Mesendoderm (in vitro differentiated cells): Measurements from ENCODE around the gene KBTBD6.
A peak's percentile ranks its signal among the peaks of the same experiment; 100 is the strongest.
"Not testable (repeated sequence)": the region's sequence is repeated elsewhere in the genome, so short reads cannot be mapped to it uniquely, and the experiment has no call there.

Experiments used
- DNase-seq: peaks from one replicate; pipeline ENCODE4 v3.0.0; 2013
- H2AK5ac ChIP-seq: 2 replicates; pipeline ENCODE4 v1.6.1; 2013; ENCODE audit warnings: low read length, inconsistent platforms
- H2BK120ac ChIP-seq: 2 replicates; pipeline ENCODE4 v1.6.1; 2013; ENCODE audit warnings: low read depth, mild to moderate bottlenecking, low read length, moderate library complexity, mixed read lengths
- H2BK15ac ChIP-seq: replicated peaks from 2 replicates; pipeline ENCODE4 v1.6.1; 2013; ENCODE audit warnings: low read depth, mild to moderate bottlenecking, moderate library complexity
- H2BK5ac ChIP-seq: 2 replicates; pipeline ENCODE4 v1.6.1; 2013; ENCODE audit warnings: low read length, inconsistent platforms
- H3K18ac ChIP-seq: 2 replicates; pipeline ENCODE4 v1.6.1; 2013; ENCODE audit warnings: mild to moderate bottlenecking, low read length, mixed read lengths
- H3K23ac ChIP-seq: one replicate; pipeline ENCODE4 v1.6.1; 2013; ENCODE audit warnings: low read length
- H3K27ac ChIP-seq: 2 replicates; pipeline ENCODE4 v1.5.1; 2013; ENCODE audit warnings: low read depth, mild to moderate bottlenecking, inconsistent platforms, low read length, moderate library complexity
- H3K27me3 ChIP-seq: 2 replicates; pipeline ENCODE4 v1.6.1; 2013; ENCODE audit warnings: low read length, control low read depth, mild to moderate bottlenecking, inconsistent platforms; ENCODE audit not compliant: insufficient read depth, poor library complexity
- H3K36me3 ChIP-seq: 2 replicates; pipeline ENCODE4 v1.6.1; 2013; ENCODE audit warnings: low read length, inconsistent platforms; ENCODE audit not compliant: control insufficient read depth, insufficient read depth
- H3K4ac ChIP-seq: one replicate; pipeline ENCODE4 v1.6.1; 2013; ENCODE audit warnings: low read depth, mild to moderate bottlenecking, low read length, moderate library complexity
- H3K4me1 ChIP-seq: 2 replicates; pipeline ENCODE4 v1.6.1; 2013; ENCODE audit warnings: low read depth, low read length, inconsistent platforms; ENCODE audit not compliant: control insufficient read depth
- H3K4me2 ChIP-seq: 2 replicates; pipeline ENCODE4 v1.6.1; 2013; ENCODE audit warnings: low read length
- H3K4me3 ChIP-seq: 2 replicates; pipeline ENCODE4 v1.5.1; 2013; ENCODE audit warnings: mild to moderate bottlenecking, low read length
- H3K56ac ChIP-seq: one replicate; pipeline ENCODE4 v1.6.1; 2013; ENCODE audit warnings: low read length
- H3K79me1 ChIP-seq: 2 replicates; pipeline ENCODE4 v1.6.1; 2013; ENCODE audit warnings: low read length, inconsistent platforms
- H3K79me2 ChIP-seq: 2 replicates; pipeline ENCODE4 v1.6.1; 2013; ENCODE audit warnings: mild to moderate bottlenecking, low read length; ENCODE audit not compliant: control insufficient read depth, insufficient read depth
- H3K9ac ChIP-seq: 2 replicates; pipeline ENCODE4 v1.6.1; 2013; ENCODE audit warnings: low read length, inconsistent platforms
- H4K5ac ChIP-seq: one replicate; pipeline ENCODE4 v1.6.1; 2013; ENCODE audit warnings: low read length
- H4K8ac ChIP-seq: one replicate; pipeline ENCODE4 v1.6.1; 2013; ENCODE audit warnings: low read depth, mild to moderate bottlenecking, control low read depth, low read length, moderate library complexity
- WGBS: extraction: QIAGEN DNeasy Blood & Tissue Kit; methylation state at CpG from one replicate; pipeline ENCODE4 v1.1.7; 2013; ENCODE audit warnings: low lambda C conversion rate, missing lambda C conversion rate; ENCODE audit not compliant: insufficient coverage; ENCODE audit errors: extremely low coverage; 5-methylcytosine and 5-hydroxymethylcytosine counted together

KBTBD6 gene

GRCh38 chr13:41131660-41132511 is 716 bp downstream of the KBTBD6 start:
- peak overlapping the region; percentile 65 for H3K18ac ChIP-seq
- not testable (repeated sequence) for DNase-seq, H2BK5ac ChIP-seq, H3K23ac ChIP-seq, H4K8ac ChIP-seq, H2BK120ac ChIP-seq, H3K79me2 ChIP-seq, H3K27me3 ChIP-seq, H3K27ac ChIP-seq, H3K4me1 ChIP-seq, H3K36me3 ChIP-seq, H3K79me1 ChIP-seq, H2BK15ac ChIP-seq, H4K5ac ChIP-seq, H2AK5ac ChIP-seq
- peak overlapping the region; percentile 80 for H3K9ac ChIP-seq
- peak overlapping the region; percentile 90 for H3K56ac ChIP-seq
- peak overlapping the region; percentile 78 for H3K4ac ChIP-seq
- peak overlapping the region; percentile 62 for H3K4me3 ChIP-seq
- peak overlapping the region; percentile 71 for H3K4me2 ChIP-seq
- no CpG with 5 or more reads among the region's 48 CpGs for WGBS

DNA sequence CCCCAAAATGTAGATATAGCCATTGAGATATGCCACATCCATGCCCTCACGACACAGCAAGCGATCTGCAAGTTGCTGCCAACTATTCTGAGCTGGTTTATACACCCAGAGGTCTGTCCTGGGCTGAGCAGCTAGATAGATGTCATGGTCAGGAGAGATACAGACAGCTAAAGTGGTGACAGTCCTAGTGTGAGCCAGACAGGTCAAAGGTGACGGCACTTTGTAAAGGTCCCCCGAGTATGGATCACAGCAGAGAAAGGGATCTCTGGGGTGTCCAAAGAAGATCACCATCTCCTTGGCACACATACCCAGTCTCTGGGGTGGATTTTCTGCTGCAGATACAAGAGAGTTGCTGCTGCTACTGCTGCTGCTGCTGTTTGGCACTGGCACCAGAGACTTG is 1.4 kb downstream of the KBTBD6 start:
- not testable (repeated sequence) for H3K27me3 ChIP-seq, H2BK120ac ChIP-seq, H3K4ac ChIP-seq, H3K4me1 ChIP-seq, H2AK5ac ChIP-seq, DNase-seq, H2BK15ac ChIP-seq, H3K18ac ChIP-seq, H4K5ac ChIP-seq, H3K23ac ChIP-seq, H3K36me3 ChIP-seq, H3K79me1 ChIP-seq, H3K27ac ChIP-seq, H2BK5ac ChIP-seq, H3K79me2 ChIP-seq, H4K8ac ChIP-seq, H3K4me3 ChIP-seq, H3K9ac ChIP-seq
- H3K4me2 ChIP-seq: peak overlapping the region; percentile 53
- WGBS: no CpG with 5 or more reads among the region's 4 CpGs
- H3K56ac ChIP-seq: peak overlapping the region; percentile 34

GRCh38 chr13:41130356-41130755 is 2.2 kb downstream of the KBTBD6 start:
- Histone ChIP-seq H3K18ac (no peak overlapping the region), H3K56ac (no peak overlapping the region), H3K79me1 (peaks cover 6% of the 10 kb centered on the region), H3K4me1 (peaks cover 4% of the 10 kb centered on the region), H3K9ac (peak overlapping the region; percentile 3), H3K23ac (no peak overlapping the region), H3K4me2 (peak overlapping the region; percentile 53), H3K4ac (no peak overlapping the region), H2BK5ac (no peak overlapping the region), H2AK5ac (no peak overlapping the region), H4K8ac (no peak overlapping the region), H4K5ac (no peak overlapping the region), H3K27ac (no peak overlapping the region), H2BK15ac (no peak overlapping the region), H3K36me3 (no peaks in the 10 kb centered on the region), H2BK120ac (no peak overlapping the region), H3K27me3 (no peaks in the 10 kb centered on the region), H3K79me2 (peaks cover 10% of the 10 kb centered on the region), H3K4me3 (no peak overlapping the region)
- no peak for DNase-seq
- no CpG with 5 or more reads among the region's 3 CpGs for whole genome bisulfite sequencing

DNA sequence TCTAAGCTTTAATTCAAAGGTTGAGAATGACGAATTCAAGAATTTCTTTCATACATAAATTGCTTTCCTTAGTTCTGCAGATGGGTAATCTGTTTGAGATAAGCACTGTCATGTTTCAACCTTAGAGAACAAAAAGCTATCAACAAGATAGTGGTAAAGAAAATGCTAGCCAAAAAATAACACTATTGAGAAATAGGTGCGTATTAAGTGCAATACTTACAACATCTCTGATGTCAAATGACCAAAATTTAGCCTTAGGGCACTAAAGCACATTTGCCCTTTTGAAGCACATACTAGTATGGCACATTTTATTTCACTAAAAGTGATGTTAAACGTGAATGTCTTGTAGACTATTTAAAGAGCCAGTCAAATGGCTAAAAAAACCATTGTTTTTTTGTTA is 4.9 kb downstream of the KBTBD6 start:
- Histone ChIP-seq H2BK120ac (no peak overlapping the region), H3K56ac (no peak overlapping the region), H3K27ac (no peak overlapping the region), H3K23ac (no peak overlapping the region), H3K4ac (no peak overlapping the region), H3K4me1 (peaks cover 4% of the 10 kb centered on the region), H3K79me1 (peaks cover 6% of the 10 kb centered on the region), H2BK15ac (no peak overlapping the region), H3K79me2 (peaks cover 10% of the 10 kb centered on the region), H3K27me3 (no peaks in the 10 kb centered on the region), H3K4me3 (no peak overlapping the region), H4K5ac (no peak overlapping the region), H2AK5ac (no peak overlapping the region), H3K18ac (no peak overlapping the region), H3K36me3 (no peaks in the 10 kb centered on the region), H4K8ac (no peak overlapping the region), H3K4me2 (no peak overlapping the region), H2BK5ac (no peak overlapping the region), H3K9ac (no peak overlapping the region)
- 100% methylated on average over 1 of the region's 3 CpGs for WGBS
- no peak for DNase-seq

- no peak overlapping the region for H3K56ac ChIP-seq
- no peak for DNase-seq
- no peak overlapping the region for H3K23ac ChIP-seq
- H3K9ac ChIP-seq: no peak overlapping the region
- H3K4me1 ChIP-seq: no peaks in the 10 kb centered on the region
- no peaks in the 10 kb centered on the region for H3K79me2 ChIP-seq
- no peak overlapping the region for H2BK5ac ChIP-seq
- H3K27me3 ChIP-seq: no peaks in the 10 kb centered on the region
- H4K5ac ChIP-seq: no peak overlapping the region
- H3K4me3 ChIP-seq: no peak overlapping the region
- no peak overlapping the region for H3K4ac ChIP-seq
- no peak overlapping the region for H4K8ac ChIP-seq
- H3K18ac ChIP-seq: no peak overlapping the region
- H2BK15ac ChIP-seq: no peak overlapping the region
- no peak overlapping the region for H3K27ac ChIP-seq
- H3K36me3 ChIP-seq: no peaks in the 10 kb centered on the region
- H3K79me1 ChIP-seq: no peaks in the 10 kb centered on the region
- no peak overlapping the region for H2AK5ac ChIP-seq
- no CpG with 5 or more reads among the region's 2 CpGs for WGBS
- H2BK120ac ChIP-seq: no peak overlapping the region
- no peak overlapping the region for H3K4me2 ChIP-seq
Observed at GRCh38 chr13:41122838-41123237, 9.8 kb downstream of the KBTBD6 start.

GRCh38 chr13:41117869-41118268 is 14.7 kb downstream of the KBTBD6 start:
- H3K9ac ChIP-seq: no peak overlapping the region
- WGBS: no CpG with 5 or more reads among the region's 4 CpGs

More at GRCh38 chr13:41117869-41118268, 14.7 kb downstream of the KBTBD6 start:
- no peak overlapping the region for H2BK120ac ChIP-seq
- no peaks in the 10 kb centered on the region for H3K36me3 ChIP-seq
- no peak overlapping the region for H3K56ac ChIP-seq
- no peaks in the 10 kb centered on the region for H3K4me1 ChIP-seq
- H4K5ac ChIP-seq: no peak overlapping the region
- H3K79me1 ChIP-seq: no peaks in the 10 kb centered on the region
- H3K23ac ChIP-seq: no peak overlapping the region
- H4K8ac ChIP-seq: no peak overlapping the region
- H3K4me3 ChIP-seq: no peak overlapping the region
- no peak overlapping the region for H3K18ac ChIP-seq
- no peak for DNase-seq
- no peak overlapping the region for H3K4ac ChIP-seq
- H3K27ac ChIP-seq: no peak overlapping the region
- no peak overlapping the region for H2BK5ac ChIP-seq
- H2AK5ac ChIP-seq: no peak overlapping the region
- H3K4me2 ChIP-seq: no peak overlapping the region
- H3K27me3 ChIP-seq: no peaks in the 10 kb centered on the region
- no peaks in the 10 kb centered on the region for H3K79me2 ChIP-seq
- no peak overlapping the region for H2BK15ac ChIP-seq
